ENCODE measurements around the gene CACUL1. TPM values are rescaled to one million over a fixed set of nuclear protein-coding genes. Genes with fewer than 3 reads are reported as not detected.
"Not testable (repeated sequence)": the region's sequence is repeated elsewhere in the genome, so short reads cannot be mapped to it uniquely, and the experiment has no call there.

The CACUL1 gene
- total RNA-seq, 1 donor: 40.6 TPM

GRCh38 chr10:118672153-118672552 is 82.6 kb downstream of the CACUL1 start:
- DNase-seq (ENCODE audit: low read depth): no peak
- no peak overlapping the region for H3K4me3 ChIP-seq (ENCODE audit: low read depth, low read length)
- no peak for TF ChIP-seq CTCF (IDR thresholded peaks at IDR 0.05; ENCODE audit: insufficient read depth, low read depth, low read length)

- not testable (repeated sequence) for H3K4me3 ChIP-seq (ENCODE audit: low read depth, low read length); DNase-seq (ENCODE audit: low read depth)
Measured at GRCh38 chr10:118671221-118671620, 83.5 kb downstream of the CACUL1 start.

GRCh38 chr10:118670472-118671124 is 84.2 kb downstream of the CACUL1 start:
- TF ChIP-seq CTCF (IDR thresholded peaks at IDR 0.05; ENCODE audit: insufficient read depth, low read depth, low read length): no peak
- H3K4me3 ChIP-seq (ENCODE audit: low read depth, low read length): no peak overlapping the region
- no peak for DNase-seq (ENCODE audit: low read depth)

- no peak for DNase-seq (ENCODE audit: low read depth)
- TF ChIP-seq CTCF (IDR thresholded peaks at IDR 0.05; ENCODE audit: insufficient read depth, low read depth, low read length): no peak
- no peak overlapping the region for H3K4me3 ChIP-seq (ENCODE audit: low read depth, low read length)
Measured at GRCh38 chr10:118669835-118670234, 84.9 kb downstream of the CACUL1 start.

GRCh38 chr10:118669020-118669791 is 85.6 kb downstream of the CACUL1 start:
- H3K4me3 ChIP-seq (ENCODE audit: low read depth, low read length): no peak overlapping the region
- TF ChIP-seq CTCF (IDR thresholded peaks at IDR 0.05; ENCODE audit: insufficient read depth, low read depth, low read length): no peak
- peak; percentile 85 for DNase-seq (ENCODE audit: low read depth)

GRCh38 chr10:118668228-118668952 is 86.4 kb downstream of the CACUL1 start:
- DNase-seq (ENCODE audit: low read depth): no peak
- peak; percentile 9 for TF ChIP-seq CTCF (IDR thresholded peaks at IDR 0.05; ENCODE audit: insufficient read depth, low read depth, low read length)
- no peak overlapping the region for H3K4me3 ChIP-seq (ENCODE audit: low read depth, low read length)

GRCh38 chr10:118667732-118668131 is 87.0 kb downstream of the CACUL1 start:
- DNase-seq (ENCODE audit: low read depth): no peak
- no peak for TF ChIP-seq CTCF (IDR thresholded peaks at IDR 0.05; ENCODE audit: insufficient read depth, low read depth, low read length)
- no peak overlapping the region for H3K4me3 ChIP-seq (ENCODE audit: low read depth, low read length)
